EL (cell line): Measurements from ENCODE around the gene PRMT7.

ENCODE experiments used
- DNase-seq: peaks from one replicate; pipeline ENCODE4 v3.0.0-alpha.2; 2016

The PRMT7 gene, protein sequence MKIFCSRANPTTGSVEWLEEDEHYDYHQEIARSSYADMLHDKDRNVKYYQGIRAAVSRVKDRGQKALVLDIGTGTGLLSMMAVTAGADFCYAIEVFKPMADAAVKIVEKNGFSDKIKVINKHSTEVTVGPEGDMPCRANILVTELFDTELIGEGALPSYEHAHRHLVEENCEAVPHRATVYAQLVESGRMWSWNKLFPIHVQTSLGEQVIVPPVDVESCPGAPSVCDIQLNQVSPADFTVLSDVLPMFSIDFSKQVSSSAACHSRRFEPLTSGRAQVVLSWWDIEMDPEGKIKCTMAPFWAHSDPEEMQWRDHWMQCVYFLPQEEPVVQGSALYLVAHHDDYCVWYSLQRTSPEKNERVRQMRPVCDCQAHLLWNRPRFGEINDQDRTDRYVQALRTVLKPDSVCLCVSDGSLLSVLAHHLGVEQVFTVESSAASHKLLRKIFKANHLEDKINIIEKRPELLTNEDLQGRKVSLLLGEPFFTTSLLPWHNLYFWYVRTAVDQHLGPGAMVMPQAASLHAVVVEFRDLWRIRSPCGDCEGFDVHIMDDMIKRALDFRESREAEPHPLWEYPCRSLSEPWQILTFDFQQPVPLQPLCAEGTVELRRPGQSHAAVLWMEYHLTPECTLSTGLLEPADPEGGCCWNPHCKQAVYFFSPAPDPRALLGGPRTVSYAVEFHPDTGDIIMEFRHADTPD

GRCh38 chr16:68310774-68311511 lies at the start of gene PRMT7, which contains the start of gene SLC7A6OS:
Gene PRMT7 (plus strand): TSS chr16:68311019. CDS start chr16:68315980, 4,961 bp downstream.
Gene SLC7A6OS (minus strand): TSS chr16:68310946. CDS start chr16:68310926, 20 bp downstream.
- peak; percentile 91 for DNase-seq

GRCh38 chr16:68263559-68264127 lies 47.2 kb upstream of the PRMT7 start:
- DNase-seq: no peak

DNA sequence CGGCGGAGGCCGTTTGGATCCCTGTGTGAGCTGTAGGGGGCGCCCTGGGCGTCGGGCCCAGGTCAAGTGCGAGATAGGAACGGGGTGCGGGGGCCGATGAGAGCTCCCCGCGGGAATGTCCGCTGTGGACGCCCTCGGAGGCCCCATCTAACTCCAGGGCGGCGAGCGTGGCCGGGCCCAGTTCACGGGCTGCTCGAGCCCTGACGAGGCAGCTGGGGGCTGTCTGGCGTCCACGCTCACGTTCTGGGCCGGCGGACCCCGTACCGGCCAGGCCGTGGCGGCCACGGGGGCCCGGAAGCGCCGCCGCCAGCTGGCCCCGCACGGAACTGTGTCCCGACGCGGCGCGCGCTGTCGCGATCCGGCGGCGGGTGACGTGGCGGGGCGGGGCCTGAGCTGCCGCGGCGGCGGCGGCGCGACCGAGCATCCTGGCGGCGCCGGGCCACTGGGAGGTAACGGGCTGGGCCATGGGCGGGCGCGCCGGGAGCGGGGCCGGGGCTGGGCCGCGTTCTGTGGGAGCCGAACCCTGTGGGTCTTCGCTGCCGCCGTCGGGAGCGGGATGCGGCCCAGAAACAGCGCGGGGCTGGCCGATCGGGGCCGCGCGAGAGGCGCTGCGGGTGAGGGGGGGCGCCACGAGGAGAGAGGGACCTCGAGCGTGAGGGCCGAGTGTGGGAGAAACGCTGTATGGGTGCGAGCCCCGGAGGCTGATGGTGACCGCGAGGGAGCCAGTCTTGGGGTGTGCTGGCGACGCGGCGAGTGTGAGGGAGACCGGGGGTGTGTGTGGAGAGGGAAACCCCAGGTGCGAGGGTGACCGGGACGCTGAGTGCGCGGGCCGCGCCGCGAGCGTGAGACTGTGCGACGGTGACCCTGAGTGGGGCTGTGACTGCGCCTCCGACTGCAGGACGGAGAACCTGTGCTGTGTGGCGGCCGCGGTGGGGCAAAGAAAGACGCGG lies 46.4 kb upstream of the PRMT7 start, which contains the start of gene SLC7A6:
Gene SLC7A6 (plus strand): TSS at position 399 of the 950 bp plus-strand sequence. CDS start 10,201 bp downstream, outside the sequence.
- DNase-seq: peak; percentile 85

DNA sequence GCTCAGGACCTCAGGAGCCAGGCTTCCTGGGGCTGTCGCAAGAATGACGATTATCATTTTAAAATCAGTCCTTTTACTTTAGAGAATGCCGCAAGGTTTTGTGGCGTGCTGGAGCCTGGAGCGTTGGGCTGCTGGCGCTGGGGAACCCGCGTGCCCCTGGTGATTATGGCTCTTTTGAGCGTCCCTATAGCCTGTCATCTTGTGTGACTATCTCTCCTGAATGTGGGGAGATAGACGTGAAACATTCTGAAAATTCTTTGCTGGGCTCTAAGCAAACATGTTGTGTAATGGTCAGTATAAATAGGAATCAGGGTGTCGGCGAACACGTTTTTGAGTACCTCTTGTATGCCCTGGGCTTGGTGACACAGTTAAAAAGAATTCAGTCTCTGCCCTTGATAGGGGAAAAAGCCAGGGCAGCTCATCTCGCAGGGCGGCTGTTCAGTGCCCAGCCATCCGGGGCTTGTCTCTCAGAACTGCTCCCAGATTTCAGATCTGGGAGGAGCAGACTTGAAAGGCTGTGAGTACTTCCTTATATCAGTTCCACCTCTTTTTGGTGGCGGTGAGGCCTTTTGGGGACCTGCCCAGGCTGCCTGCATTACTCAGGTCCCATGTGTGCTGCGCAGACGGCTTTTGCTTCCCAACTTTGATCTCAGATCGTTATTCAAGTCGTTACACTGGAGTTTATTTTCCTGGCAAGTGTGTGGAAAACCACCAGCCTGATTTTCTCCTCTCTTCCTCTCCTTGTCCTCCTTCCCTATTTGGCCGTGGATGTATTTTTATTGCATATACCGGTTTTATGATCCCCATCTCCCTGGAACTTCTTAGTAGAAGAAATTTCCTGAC lies 45.5 kb upstream of the PRMT7 start:
- peak; percentile 93 for DNase-seq

- DNase-seq: no peak
Measured at GRCh38 chr16:68267612-68268405, 43.0 kb upstream of the PRMT7 start.

- DNase-seq: no peak
Measured at GRCh38 chr16:68269793-68270192, 41.0 kb upstream of the PRMT7 start.

GRCh38 chr16:68270353-68270752 lies 40.5 kb upstream of the PRMT7 start:
- DNase-seq: no peak

GRCh38 chr16:68272507-68273209 lies 38.2 kb upstream of the PRMT7 start:
- DNase-seq: no peak

- no peak for DNase-seq
Measured at GRCh38 chr16:68273459-68273858, 37.4 kb upstream of the PRMT7 start.

DNA sequence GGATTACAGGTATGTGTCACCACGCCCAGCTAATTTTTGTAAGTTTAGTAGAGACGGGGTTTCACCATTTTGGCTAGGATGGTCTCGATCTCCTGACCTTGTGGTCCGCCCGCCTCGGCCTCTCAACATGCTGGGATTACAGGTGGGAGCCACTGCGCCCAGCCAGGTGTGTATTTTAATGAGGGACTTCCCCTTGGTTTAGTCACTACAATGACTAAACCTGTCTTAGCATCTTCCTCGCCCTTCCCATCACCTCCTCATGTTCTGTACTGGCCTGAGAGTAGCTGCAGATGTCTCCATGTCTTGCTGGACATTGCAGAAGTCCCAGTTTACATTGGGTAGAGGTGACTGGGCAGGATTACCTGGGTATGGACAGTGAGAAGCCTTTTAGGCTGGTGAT lies 36.9 kb upstream of the PRMT7 start:
- no peak for DNase-seq

- DNase-seq: no peak
Measured at GRCh38 chr16:68274441-68274840, 36.4 kb upstream of the PRMT7 start.

DNA sequence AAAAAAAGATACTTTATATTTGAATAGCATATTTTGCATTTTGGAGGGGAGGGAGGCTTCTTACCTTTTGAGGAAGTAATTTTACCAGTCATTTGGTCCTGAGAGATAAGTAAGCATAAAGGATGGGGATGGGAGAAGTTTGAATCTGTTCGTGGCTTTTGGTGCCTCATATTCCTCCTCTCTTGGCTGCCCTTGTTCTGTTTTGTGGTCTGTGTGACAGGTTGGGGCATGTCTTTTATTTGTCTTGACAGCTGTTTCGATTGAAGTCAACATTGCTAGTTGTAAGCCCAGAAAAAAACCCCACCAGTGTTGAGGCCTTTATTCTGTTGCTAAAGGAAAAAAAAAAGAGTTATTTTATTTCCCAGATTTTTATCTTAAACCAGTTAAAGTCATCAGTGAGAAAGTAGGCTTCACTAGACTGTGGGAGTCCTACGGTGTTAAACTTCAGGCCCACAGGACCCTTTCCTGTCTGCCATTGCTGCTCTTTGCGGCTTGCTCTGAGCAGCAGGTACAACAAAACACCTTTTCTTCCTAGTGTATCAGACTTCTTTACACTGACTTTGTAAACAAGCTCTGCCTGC lies 35.1 kb upstream of the PRMT7 start:
- DNase-seq: no peak

DNA sequence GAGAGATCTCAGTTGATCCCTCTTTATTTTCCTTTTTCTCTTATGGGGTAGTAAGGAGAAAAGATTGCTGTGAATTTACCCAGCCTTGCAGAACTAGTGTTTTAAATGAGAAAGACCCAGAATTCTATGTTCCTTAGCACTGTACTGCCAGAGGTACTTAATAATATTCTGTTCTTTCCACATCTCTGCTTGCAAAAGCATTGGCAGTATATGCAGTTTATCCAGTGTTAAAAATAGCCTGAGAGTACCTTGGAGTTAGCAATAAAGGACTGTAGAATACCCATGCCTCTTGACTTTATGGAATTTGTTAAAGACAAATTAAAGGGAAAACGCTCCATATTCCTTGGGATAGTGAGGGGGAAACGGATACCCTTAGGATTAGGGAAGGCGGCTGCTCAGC lies 34.6 kb upstream of the PRMT7 start:
- no peak for DNase-seq

- DNase-seq: no peak
Measured at GRCh38 chr16:68279726-68280558, 30.9 kb upstream of the PRMT7 start.

DNA sequence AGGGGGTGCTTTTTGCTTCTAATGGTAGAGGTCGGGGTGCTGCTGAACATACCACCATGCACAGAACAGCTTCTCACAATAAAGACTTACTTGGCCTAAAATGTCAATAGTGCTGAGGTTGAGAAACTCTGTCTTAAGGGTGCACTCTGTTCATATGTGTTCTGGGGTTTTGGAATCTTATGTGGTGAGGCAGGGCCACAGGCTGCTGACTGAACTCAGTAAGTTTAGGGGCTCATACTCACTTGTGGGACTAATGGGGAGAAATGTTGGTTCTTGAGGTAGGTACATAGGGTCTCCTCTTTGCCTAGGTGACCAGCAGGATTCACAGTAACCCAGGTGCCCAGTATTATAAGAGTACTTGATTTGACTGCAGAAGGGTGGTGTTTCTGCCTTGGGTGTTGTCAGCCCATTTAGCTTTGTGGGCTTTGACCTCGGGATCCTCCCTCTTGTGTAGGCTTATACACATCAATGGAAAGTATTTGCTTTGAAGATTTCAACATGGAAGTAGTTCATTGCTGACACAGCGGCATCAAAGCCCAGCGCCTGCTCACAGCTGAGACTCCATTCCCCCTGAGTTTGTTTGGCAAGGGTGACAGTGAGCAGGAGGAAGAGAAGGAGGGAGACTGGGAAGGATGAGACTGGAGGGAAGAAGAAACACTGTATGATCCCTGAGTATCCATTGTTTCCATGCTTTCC lies 29.3 kb upstream of the PRMT7 start:
- DNase-seq: no peak

DNA sequence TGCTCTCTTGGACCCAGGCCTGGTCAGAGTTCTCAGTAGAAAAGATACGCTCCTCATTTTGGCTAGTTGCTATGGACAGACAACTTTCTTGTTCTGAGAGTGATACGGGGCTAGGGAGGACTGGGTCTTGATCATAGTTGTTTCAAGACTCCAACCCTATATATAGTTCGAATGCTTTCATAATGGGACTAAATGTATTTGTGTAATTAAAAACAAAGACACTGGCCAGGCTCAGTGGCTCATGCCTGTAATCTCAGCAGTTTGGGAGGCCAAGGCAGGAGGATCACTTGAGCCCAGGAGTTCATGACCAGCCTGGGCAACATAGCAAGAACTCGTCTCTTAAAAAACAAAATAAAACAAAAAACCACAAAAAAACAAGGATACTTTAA lies 28.8 kb upstream of the PRMT7 start:
- DNase-seq: no peak

DNA sequence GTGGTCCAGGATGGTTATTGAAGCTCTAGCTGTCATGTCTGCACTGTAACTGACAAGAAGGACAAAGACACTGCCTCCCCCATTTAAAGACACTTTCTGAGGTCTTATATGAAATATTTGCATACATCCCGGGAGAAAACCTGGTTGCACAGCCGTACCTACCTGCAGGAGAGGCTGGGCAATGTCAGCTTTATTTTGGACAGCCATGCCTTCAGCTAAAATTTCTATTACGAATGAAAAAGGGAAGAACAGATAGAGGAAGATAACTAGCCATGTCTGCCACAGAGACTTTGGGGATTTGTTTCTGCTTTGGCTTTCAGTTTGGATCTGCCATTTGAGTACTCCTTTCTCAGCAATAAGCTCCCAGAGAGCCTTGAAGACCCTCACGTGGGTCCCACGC lies 27.5 kb upstream of the PRMT7 start:
- DNase-seq: no peak
